Neutrophil (primary cell): ENCODE data around the gene PTPRE.

ENCODE experiments used
- H3K27ac ChIP-seq: fragments of 200-600 bp; sonication (generic); 2 replicates; pipeline ENCODE4 v1.5.1; 2016; ENCODE audit warnings: mild to moderate bottlenecking, moderate library complexity
- H3K27me3 ChIP-seq: fragments of 200-600 bp; sonication (generic); 2 replicates; pipeline ENCODE4 v1.6.0; 2016; ENCODE audit warnings: mild to moderate bottlenecking
- H3K36me3 ChIP-seq: fragments of 200-600 bp; sonication (generic); 2 replicates; pipeline ENCODE4 v1.5.1; 2017
- H3K4me1 ChIP-seq, 2 experiments: fragments of 200-600 bp in 1 of 2; sonication (generic) in 1 of 2; 1 replicate in 1 of 2; 2 replicates in 1 of 2; pipeline versions ENCODE4 v1.5.1 to v1.6.1; 2013 to 2016; ENCODE audit warnings: low read depth in 1 of 2, low read length in 1 of 2, mild to moderate bottlenecking in 1 of 2, moderate library complexity in 1 of 2; ENCODE audit not compliant: control insufficient read depth in 1 of 2, insufficient read depth in 1 of 2
- H3K4me3 ChIP-seq, 2 experiments: fragments of 200-600 bp in 1 of 2; sonication (generic) in 1 of 2; 1 replicate in 1 of 2; 2 replicates in 1 of 2; pipeline ENCODE4 v1.5.1; 2013 to 2016; ENCODE audit warnings: low read depth in 1 of 2, low read length in 1 of 2, mild to moderate bottlenecking in 1 of 2, moderate library complexity in 1 of 2
- H3K9me3 ChIP-seq: fragments of 200-600 bp; sonication (generic); 2 replicates; pipeline ENCODE4 v1.5.1; 2016
- CTCF ChIP-seq: fragments of 200-600 bp; sonication (generic); IDR thresholded peaks from 2 replicates; pipeline ENCODE4 v1.5.1; 2016; ENCODE audit warnings: antibody characterized with exemption

The PTPRE gene

GRCh38 chr10:128043259-128044045, 136.5 kb downstream of the PTPRE start:
- TF ChIP-seq CTCF = no peak
- H3K4me1 ChIP-seq = peaks cover 25 to 40% of the 10 kb centered on the region in 2 experiments
- H3K27ac ChIP-seq = no peak overlapping the region
- peaks cover 2% of the 10 kb centered on the region for H3K36me3 ChIP-seq
- H3K9me3 ChIP-seq = no peaks in the 10 kb centered on the region
- no peak overlapping the region for H3K4me3 ChIP-seq
- no peaks in the 10 kb centered on the region for H3K27me3 ChIP-seq

- no peak for TF ChIP-seq CTCF
- Histone ChIP-seq H3K9me3 (no peaks in the 10 kb centered on the region), H3K27ac (peak overlapping the region; percentile 98), H3K4me1 (peaks cover 32 to 43% of the 10 kb centered on the region in 2 experiments), H3K36me3 (peaks cover 8% of the 10 kb centered on the region), H3K4me3 (no peak overlapping the region), H3K27me3 (no peaks in the 10 kb centered on the region)
Observed at GRCh38 chr10:128044186-128044585, 137.3 kb downstream of the PTPRE start.

- Histone ChIP-seq H3K4me3 (no peak overlapping the region), H3K4me1 (peaks cover 42 to 53% of the 10 kb centered on the region in 2 experiments), H3K27ac (peak overlapping the region; percentile 98)
Observed at GRCh38 chr10:128044961-128045832, 138.3 kb downstream of the PTPRE start.

GRCh38 chr10:128045833-128046120, 138.9 kb downstream of the PTPRE start:
- Histone ChIP-seq H3K4me1 (peaks cover 47 to 59% of the 10 kb centered on the region in 2 experiments), H3K27me3 (no peaks in the 10 kb centered on the region), H3K4me3 (no peak overlapping the region), H3K27ac (peak overlapping the region; percentile 98), H3K9me3 (no peaks in the 10 kb centered on the region), H3K36me3 (peaks cover 24% of the 10 kb centered on the region)
- TF ChIP-seq CTCF = no peak

More at GRCh38 chr10:128044961-128045832, 138.3 kb downstream of the PTPRE start:
- Histone ChIP-seq H3K9me3 (no peaks in the 10 kb centered on the region), H3K36me3 (peaks cover 18% of the 10 kb centered on the region), H3K27me3 (no peaks in the 10 kb centered on the region)
- no peak for TF ChIP-seq CTCF

GRCh38 chr10:128046156-128046952, 139.5 kb downstream of the PTPRE start:
- Histone ChIP-seq H3K4me1 (peaks cover 53 to 64% of the 10 kb centered on the region in 2 experiments), H3K4me3 (peak overlapping the region; percentile 88 to 91), H3K9me3 (no peaks in the 10 kb centered on the region), H3K27ac (peak overlapping the region; percentile 98), H3K36me3 (peaks cover 29% of the 10 kb centered on the region), H3K27me3 (no peaks in the 10 kb centered on the region)
- no peak for TF ChIP-seq CTCF
